NOMO-1 (cell line): ENCODE data around the gene CIAO2B.

ENCODE experiments used
- DNase-seq, 2 experiments: peaks; one replicate each; lab custom pipeline; 2025; ENCODE audit not compliant: unreplicated experiment in 2 of 2; lab: John Stamatoyannopoulos, UW

Gene CIAO2B

DNA sequence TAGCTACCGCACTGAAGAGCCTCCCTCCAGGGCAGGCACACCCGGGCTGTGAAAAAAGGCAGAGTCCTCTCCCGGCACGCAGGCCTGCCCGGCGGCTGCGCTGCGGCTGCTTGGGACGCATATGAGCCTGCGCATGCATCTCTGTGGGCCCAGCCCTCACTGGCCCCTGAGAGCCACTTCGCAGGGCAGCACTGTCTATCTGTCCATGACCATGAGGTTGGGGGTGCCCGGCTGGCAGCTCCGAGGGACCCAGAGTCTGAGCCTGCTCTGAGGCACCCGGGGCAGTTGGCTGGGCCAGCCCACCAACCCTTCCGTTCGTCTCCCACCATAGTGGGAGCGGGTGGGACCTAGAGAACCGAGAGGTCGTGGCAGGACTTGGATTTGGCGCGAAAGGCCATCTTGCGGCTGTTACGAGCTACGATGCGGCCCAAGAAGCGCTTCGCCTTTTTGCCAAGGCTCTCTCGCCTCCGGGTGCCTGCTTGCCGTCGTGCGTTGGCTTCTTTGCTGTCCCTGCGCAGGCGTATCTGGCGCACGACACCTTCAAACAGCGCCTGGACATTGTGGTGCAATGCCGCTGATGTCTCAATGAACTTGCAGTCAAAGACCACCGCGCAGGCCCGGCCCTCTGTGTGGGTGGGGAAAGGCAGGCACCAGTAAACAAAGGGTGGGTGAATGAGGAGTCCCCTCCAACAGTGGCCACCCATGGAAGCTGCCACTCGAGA is 12.3 kb downstream of the CIAO2B start:
- DNase-seq: no peak

DNA sequence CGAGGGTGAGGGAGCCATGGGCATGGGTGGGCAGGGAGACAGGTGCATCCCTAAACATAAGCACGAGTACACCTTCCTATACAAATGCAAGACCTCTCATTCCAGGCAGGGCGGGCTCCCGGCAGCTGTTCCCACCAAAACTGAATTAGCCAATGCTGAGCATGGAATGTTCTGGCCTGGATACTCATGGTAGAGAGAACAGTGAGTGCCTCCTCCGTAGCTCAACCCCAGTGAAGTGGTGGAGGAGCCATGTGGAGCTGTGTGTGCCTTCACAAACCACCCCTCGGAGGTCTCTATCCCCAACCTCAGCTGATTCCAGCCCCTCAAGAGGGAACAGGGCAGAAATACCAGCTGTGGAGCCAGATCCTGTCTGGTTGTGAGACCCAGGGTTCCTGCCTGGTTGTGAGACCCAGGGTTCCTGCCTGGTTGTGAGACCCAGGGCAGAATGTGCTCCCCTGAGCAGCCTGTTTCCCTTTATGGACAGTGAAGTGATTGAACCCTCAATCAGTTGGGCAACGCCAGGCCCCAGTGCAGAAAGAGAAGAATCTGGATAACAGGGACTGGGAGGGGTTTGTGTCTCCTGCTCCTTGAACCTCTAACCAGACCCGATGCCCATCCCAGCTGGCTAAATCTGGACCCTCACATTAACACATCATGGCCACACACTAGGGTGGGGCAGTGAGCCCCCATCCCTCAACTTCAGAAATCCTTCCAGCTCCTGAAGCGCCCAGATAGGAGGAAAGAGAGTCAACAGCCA is 13.1 kb downstream of the CIAO2B start:
- DNase-seq: no peak

- no peak for DNase-seq
Measured at GRCh38 chr16:66920299-66920590, 14.0 kb downstream of the CIAO2B start.

GRCh38 chr16:66919569-66920298 is 14.5 kb downstream of the CIAO2B start:
- no peak for DNase-seq

- DNase-seq: no peak
Measured at GRCh38 chr16:66918803-66919568, 15.2 kb downstream of the CIAO2B start, which contains the start of gene CDH16. Gene CDH16 (minus strand): TSS chr16:66918885. CDS start chr16:66918065, 820 bp downstream.

DNA sequence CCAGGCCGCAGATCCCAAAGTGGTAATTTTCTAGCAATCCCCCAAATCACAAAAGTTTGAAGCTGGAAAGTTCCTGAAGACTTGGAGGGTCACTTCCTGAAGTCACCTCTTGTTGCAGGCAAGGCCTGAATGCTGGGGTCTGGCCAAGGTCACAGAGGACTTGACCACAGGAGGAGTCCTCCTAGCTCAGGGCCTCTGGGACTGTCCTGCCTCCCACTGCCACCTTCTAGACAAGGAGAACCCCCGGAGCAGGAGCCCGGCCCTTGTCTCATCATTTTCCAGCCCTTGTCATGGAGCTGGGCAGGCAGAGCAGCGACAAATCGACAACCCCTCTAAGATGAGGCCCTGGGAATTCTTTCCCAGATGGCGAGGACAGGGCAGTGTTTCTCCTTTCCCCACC is 15.8 kb downstream of the CIAO2B start:
- DNase-seq: no peak

DNA sequence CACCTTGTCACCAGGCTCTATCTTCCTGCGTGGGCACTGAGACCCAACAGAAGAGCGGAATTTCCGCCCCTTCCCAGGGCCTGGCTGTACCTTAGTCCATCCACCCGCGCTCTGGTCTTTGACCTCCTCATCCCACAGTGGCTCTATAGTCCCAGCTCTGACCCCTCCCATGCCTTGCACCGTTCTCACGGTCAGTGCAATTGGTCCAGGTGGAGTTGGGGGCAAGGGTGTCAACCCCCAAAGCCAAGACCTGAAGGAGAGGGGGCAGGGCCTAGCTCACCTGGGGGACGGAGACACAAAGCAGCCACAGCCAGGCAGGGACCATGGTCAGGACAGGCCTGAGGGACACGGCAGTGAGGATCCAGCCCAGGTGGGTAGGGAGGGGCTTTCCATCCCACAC is 16.5 kb downstream of the CIAO2B start:
- no peak for DNase-seq

DNA sequence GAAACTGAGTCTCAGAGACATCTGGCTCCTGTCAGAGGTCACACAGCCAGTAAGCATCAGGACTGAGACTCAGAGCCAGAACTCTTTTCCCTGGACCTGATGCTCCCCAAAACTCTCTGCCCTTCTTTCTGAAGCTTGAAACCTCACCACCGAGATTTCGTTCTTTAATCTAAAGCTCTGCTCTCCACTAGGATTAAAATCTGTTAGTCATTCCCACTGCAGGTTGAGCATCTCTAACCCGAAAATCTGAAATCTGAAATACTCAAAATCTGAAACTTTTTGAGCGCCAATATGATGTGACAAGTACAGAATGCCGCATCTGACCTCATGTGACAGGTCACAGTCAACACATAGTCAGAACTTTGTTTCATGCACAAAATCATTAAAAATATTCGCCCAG is 17.7 kb downstream of the CIAO2B start:
- DNase-seq: no peak

- DNase-seq: no peak
Measured at GRCh38 chr16:66915041-66915440, 19.2 kb downstream of the CIAO2B start.

DNA sequence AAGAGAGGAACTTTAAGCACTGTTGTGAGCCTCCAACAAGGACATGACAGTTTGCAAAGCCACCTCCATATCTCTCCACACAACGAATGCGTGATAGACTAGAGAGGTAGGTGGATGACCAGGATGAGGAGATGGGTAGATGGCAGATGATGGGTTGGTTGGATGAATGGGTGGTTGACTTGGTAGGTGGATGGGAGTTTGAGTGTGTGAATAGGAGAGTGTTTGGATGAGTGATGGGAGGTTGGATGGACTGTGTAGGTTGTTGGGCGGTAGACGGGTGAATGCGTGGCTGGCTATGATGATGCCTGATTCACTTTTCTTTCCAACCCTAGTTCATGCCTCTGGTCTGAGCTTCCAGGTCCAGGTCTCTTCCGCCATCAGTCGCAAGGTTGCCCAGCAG is 19.7 kb downstream of the CIAO2B start:
- no peak for DNase-seq

DNA sequence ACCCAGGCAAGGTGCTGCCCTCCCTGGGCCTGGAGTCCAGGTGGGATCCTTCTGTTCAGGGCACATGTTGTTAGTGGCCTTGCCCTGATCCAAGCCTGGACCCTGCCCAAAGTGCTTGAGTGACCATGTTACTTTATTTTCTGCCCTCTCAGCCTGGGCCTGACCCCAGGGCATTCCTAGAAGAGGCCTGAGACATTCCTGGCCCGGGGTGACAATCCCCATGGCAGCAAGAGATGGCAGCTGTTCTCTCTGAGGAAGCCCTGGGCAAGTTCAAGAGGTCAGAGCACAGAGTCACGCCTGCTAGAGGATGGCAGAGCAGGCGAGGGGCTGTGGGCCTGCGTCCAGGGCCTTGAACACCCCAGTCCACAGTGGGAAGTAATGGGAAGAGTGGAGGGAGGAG is 20.5 kb downstream of the CIAO2B start:
- DNase-seq: no peak

GRCh38 chr16:66913081-66913480 is 21.1 kb downstream of the CIAO2B start:
- no peak for DNase-seq

- DNase-seq: no peak
Measured at GRCh38 chr16:66911801-66912200, 22.4 kb downstream of the CIAO2B start.

- DNase-seq: no peak
Measured at GRCh38 chr16:66911112-66911511, 23.1 kb downstream of the CIAO2B start.

DNA sequence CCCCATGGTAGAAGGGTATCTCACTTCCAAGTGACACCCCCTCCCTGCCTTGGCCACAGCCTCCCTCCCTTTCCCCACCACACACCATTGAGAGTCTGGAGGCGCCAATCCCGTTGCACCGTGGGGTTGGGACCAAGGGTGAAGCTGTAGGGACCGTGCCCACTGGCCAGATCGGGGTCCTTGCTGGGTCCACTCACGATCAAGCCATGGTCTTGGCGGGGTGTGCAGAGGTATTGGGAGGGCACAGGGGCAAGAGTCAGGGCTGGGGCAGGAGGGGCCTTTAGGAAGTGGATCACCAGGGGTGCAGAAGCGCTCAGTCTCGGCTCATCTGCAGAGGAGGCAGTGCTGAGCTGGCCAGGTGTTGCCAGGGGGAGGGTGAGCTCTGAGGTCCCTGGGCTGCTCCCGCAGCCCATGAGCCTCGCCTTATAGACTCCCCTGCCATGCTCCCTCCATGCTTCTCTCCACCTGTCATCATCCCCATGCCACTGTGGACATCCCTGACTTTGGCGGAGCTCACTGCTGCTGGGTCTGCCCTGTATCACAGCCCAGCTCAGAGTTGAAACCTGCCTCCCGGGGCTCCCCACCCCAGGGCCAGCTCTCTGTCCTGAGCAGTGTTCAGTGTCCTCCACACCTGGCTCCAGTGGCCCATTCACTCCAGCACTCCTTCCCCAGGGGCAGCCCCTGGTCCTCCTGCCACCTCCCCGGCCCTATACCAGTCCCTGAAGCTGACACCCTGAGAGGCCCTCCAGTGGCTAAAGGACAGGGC is 23.8 kb downstream of the CIAO2B start:
- DNase-seq: no peak

- DNase-seq: no peak
Measured at GRCh38 chr16:66908762-66909559, 25.2 kb downstream of the CIAO2B start.

DNA sequence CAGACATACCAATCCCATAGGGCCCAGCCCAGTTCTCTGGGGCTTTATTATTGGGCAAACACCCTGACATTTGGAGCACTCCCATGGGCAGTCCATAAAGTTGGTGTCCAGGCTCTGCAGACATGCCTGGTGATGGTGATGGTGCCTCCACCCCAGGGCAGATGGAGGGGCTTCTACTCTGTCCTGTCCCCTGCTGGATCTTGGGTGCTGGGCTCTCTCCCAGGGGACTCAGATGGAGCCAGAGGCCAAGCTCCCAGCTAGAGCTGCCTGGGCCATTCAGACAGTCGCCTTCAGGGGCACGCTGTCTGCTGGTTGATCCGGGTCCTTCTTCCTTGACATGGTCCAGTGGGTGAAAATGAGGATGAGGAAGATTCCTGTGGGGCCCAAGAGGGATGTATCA is 26.1 kb downstream of the CIAO2B start:
- no peak for DNase-seq

GRCh38 chr16:66906916-66907836 is 27.0 kb downstream of the CIAO2B start:
- no peak for DNase-seq
